ENCODE data around the gene SMCO4.
A peak's percentile ranks its signal among the peaks of the same experiment; 100 is the strongest.

SMCO4 gene

DNA sequence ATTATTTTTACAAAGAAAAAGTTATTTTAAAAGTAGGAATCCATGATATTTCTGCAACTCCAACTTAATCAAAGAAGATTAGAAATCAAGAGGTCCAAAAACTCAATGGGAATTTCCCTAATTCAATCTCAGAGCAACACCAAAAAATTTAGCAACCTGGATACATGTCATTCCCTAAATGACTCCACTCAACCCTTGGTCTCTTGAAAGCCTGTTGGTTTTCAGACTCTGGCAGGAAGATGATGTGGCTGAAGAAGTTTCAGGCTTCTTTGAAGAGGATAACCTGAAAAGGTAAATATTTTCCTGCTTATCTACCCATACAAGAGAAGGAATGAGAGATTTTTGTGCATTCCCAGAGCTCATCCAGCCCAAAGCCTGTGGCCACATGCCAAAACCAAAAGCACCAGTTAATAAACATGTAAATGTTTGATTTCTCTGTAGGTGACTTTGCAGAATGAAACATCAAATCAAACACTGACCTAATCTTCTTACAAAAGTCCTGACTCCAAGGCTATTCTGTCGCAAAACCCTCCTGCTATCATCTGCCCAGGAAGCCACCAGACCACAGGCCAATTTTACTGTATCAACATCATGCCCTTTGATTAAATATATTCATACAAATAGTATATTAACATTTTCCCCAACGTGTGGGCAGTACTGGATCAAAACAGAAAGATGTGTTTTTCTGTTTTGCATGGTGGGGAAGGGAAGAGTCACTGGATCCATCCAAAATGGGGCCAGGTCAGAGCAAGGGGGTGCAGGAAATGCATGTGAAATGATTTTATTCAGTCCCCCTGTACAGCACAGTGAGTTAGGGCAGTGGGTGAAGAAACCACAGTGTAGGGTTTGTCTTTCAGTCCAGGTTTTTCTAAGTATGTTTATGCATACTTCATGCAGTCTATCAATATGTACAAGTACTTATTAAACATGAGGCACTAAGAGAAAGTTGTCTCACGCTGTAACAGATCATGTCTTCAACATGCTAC lies 38.8 kb downstream of the SMCO4 start:
- no peak for DNase-seq

DNA sequence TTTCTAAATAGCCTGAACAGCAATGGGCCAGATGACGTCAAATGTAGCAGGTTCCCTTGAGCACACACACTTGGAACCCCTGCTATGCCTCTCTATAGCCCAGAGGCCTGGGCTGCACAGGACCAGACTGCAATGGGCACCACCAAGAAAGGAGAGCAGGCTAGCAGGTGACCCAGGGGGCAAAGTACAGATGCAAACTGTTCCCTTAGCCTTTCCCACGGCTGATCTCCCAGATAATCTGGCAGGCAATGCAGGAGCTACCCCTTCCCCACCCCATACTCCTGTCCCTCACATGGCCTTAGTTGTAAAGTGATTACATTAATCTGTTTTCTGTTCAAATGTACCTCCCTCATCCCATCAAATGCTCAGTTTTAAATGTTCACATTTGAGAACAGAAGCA lies 41.3 kb downstream of the SMCO4 start:
- no peak for DNase-seq

DNA sequence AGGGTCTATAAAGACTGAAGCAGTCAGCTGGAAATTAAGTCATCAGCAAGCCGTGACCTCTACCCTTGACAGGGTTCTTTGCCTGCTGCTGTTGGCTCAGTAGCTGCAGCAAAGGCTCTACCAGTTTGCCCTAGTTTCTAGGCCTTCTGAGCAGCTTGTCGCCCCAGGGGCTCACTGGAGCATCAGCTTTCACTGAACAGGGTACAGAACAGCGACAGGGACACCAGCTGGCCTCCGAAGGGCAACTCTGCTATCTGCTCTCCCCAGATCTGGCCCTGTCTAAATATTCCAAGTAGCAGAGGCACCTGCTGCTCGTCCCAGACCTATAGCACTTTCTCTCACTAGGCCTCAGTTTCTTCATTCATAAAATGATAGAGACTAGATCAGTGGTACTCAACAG lies 42.4 kb downstream of the SMCO4 start:
- DNase-seq = no peak

- DNase-seq = no peak
These were observed 44.5 kb downstream of the SMCO4 start for GRCh38 chr11:93498641-93499040.

DNA sequence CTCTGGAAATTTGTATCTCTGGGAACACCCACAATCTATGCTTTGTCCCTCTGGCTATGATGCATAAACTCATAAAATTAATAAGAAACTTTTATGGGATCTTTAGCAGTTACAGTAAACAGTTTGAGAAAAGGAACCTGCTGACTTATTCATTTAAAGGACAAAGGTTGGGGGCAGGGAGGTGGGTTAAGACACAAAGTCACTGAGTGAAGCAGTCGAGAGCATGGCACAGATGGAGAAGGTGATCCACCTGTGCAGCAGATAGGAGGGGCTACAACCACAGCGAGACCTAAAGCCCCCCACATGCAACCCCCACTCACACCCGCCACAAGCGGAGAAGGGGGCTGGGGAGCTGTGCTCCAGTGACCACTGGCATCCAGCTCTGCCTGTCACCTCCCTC lies 45.0 kb downstream of the SMCO4 start:
- no peak for DNase-seq

- no peak for DNase-seq
These were observed 45.6 kb downstream of the SMCO4 start for GRCh38 chr11:93497596-93497995.

DNA sequence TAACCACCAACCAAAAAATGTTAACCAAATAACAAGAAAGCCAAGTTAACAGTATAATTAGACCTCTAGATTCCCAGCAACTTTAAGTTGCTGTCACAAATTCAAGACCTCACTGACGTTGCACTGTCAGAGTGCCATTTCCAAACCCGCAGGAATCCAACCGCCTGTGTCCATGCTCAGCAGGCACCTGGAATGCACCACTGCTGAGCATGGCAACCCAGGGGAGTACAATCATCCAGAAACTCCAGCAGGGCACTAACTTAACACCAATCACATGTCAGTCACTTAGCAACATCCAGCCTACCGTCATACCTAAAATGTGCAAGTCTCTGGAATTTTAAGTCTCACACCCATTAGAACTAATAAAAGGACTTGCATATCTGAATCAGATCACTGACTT lies 48.8 kb downstream of the SMCO4 start:
- no peak for DNase-seq

DNA sequence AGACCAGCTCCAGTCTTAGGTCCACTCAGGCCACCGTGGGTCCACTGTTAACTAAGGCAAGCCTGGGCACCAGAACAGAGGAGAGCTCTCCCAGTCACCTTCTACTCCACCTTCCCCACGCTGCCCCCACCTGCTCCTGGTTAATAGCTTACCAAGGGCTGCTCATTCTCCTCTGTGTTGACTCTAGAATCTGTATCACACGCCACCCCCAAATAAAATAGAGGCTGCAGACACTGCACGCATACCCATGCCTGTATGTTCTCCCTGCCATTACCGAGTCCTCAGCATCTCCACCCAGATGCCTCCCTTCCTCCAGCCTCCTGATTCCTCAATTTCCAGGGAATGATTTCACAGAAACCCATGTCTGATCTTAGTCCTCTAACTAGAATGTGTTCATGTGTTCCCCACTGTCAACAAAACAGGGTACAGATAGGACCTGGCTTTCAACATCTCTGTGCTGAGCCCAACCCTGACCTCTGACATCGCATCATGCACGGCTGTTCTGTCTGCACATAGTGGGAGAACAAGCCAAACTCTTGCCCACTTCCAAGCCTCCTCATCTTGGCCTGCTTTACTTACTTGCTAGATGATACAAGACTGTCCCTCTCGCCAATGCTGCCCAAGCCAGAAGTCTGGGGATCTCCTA lies 49.8 kb downstream of the SMCO4 start:
- DNase-seq = no peak

DNA sequence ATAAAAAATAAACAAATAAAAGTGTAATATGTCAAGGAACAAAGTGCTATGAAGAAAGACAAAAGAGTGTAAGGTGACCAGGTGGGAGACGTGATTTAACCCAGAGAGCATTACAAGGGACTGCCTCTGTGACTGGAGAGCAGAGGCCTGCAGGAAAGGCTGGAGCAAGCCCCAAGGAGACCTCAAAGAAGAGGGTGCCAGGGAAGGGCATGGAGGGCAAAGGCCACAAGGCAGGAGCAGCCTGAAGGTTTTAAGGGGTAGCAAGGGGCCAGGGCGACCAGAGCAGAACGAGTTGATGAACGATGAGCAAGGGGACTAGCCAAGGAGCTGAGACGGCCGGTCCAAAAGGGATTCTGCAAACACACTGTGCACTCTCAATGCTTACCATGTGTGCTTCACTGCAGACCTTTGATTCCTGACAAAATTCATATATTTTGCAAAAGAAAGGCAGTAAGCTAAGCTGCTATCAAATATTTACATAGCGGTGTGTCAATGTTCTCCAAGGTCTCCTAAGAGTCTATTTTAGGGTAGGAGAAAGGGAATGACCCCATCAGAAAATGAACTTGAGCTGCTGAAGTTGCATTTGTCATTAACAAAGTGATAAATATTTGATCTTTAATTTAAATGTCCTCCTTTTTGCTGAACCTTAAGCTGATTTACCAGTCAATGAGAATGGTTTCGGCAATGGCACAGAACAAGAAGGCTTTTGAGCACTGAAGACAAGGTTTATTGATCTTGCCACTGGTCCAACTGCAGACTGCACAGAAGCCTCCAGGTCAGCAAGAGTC lies 50.5 kb downstream of the SMCO4 start:
- DNase-seq = no peak

GRCh38 chr11:93491973-93492372 lies 51.2 kb downstream of the SMCO4 start:
- DNase-seq = no peak

GRCh38 chr11:93490996-93491618 lies 52.1 kb downstream of the SMCO4 start:
- DNase-seq = no peak

DNA sequence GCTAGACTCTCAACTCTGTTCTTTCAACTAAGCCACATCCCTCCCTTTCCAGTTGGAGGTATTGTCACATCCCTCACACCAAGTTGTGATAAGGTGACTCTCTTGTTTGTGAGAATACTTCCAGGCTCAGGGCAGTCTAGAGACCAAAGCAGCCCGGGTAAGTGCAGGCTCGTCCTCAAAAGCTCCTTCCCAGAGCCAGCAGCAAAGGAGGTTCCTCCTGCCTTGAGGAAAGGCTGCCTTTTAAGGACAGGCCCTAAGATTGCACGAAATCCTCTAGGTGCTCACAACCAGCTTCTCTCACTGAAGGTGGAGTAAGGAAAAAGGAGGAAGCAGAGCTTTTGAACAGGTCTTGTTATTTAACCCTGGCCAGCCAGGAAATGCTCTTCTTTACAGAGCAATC lies 53.4 kb downstream of the SMCO4 start:
- DNase-seq = no peak

DNA sequence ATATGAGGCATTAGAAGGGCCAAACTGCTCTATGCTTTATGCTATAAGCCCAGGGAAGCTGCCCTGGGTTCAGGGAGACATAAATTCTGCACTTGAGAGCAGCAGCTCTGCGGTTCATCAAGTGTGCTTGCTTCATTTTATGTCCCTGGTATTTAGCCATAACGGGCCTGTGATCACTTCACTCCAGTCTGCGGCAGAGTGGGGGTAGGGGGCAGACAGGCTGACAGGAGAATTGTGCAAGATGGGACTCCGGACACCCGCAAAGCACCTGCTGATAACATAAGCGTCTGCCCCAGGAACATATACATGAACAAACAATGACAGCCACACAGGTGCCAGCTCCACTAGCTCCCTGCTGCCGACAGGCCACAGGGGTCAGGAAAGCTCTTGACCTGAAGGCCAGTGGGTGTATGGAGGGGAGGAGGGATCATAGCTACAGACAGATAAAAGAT lies 56.1 kb downstream of the SMCO4 start:
- no peak for DNase-seq

- DNase-seq = no peak
These were observed 57.2 kb downstream of the SMCO4 start for GRCh38 chr11:93485983-93486382.

DNA sequence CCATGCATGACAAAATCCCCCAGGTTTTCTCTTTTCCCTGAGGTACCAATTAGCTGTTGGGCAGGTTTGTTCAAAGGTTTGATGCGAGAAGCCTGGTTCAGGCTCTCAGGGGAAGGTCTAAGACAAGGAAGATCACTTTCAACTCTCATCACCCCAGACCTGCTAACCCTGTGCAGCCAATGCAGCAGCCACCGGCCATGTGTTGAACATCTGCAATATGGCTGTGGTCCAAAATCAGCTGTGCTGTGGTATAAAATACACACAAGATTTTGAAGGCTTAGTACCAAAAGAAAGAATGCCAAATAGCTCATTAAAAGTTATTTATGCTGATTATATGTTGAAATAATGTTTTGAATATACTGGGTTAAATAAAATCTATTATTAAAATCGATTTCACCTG lies 58.5 kb downstream of the SMCO4 start:
- DNase-seq = no peak

- no peak for DNase-seq
These were observed 60.6 kb downstream of the SMCO4 start for GRCh38 chr11:93482556-93482955.

- DNase-seq = peak in 1 of 51 donors; percentile 4
These were observed 61.5 kb downstream of the SMCO4 start for GRCh38 chr11:93481696-93482095.

GRCh38 chr11:93481279-93481678 lies 61.9 kb downstream of the SMCO4 start:
- DNase-seq = no peak

- no peak for DNase-seq
These were observed 62.4 kb downstream of the SMCO4 start for GRCh38 chr11:93480756-93481155.

DNA sequence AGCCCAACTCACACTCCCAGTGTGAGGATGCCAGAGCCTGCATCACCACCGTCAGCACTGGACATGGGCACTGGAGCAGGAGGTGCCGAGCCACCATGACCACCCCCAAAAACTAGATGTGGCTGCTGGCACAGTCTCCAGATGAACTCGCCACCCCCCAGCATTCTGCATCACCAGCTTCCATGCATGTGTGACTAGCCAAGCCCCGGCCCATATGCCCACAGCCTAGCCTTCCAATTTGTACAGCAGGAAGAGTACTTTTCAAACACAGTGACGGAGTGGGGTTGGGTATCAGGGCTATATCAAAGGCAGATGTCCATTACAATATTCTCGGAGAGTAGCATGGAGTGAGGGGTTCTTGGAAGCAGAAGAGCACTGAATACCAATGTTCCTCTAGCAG lies 62.9 kb downstream of the SMCO4 start:
- no peak for DNase-seq

DNA sequence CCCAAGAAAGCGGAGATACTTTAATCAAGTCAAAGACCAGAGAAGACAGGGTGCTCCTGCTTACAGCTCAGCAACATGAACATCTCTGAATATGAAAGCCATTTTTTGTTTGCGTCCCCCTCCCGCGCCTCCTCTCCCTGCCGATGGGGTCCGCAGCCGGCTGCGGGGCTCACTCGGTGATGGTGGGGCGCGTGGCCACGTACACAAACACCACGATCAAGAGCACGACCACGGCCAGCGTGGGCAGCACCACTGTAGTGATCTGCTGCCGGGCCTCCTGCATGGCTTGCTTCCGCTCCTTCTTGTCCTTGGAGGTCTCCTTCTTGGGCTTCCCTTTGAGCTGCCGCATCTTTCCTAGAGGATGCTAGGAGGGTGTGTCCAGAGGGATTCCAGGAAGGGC lies 64.3 kb downstream of the SMCO4 start:
- no peak for DNase-seq

All from hypothalamus (tissue), 51 donors.